Suppressor macrophage treated with lipopolysaccharide for 4 hours (primary cell): ENCODE measurements around the gene PIGV.
"Not testable (repeated sequence)": the region's sequence is repeated elsewhere in the genome, so short reads cannot be mapped to it uniquely, and the experiment has no call there.

Source experiments
- DNase-seq: peaks from one replicate; pipeline ENCODE4 v3.0.0-alpha.2; 2020

The PIGV gene

DNA sequence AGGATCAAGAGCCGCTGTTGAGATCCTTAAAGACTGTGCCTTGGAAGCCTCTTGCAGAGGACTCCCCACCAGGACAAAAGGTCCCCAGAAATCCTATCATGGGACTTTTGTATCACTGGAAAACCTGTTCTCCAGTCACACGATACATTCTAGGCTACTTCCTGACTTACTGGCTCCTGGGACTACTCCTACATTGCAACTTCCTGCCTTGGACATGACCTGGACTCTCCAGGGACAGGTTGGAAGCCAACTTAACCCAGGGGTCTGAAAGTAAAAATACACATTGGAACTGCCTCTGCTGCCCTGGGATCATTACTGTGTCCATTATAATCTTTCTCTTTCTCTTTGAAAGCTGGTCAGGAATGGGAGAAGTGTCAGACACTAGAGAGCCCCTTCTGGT is 9.9 kb downstream of the PIGV start:
- DNase-seq: no peak

DNA sequence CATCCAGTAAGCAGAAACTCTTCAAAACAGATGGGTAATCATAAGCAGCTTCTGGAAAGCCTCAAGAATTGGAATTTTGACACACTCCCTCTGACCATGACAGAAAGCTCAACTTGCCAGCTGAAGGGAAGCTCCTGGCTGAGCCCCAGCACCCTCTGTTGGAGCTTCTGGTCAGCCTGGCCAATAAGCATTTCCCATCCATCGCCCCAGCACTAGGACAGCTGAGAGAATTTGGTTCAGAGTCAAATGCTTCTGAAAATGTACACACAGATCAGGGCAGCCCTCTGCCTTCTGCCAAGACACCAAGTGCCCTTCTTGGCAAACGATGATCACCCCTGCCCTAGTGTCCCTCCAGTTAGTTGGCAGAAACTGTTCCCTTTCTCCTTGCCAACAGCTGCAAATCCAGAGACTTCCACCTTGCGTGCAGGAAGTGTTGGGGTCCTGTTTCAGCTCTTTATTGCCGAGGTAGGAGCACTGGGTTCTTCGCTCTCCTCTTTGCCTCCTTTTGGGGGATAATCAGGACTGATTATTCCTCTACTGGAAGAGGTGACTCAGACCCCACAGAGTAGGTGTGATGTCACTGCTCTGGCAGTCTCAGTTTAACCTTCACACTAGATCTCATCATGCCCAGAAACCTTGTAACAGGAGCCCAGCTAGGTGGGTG is 11.9 kb downstream of the PIGV start:
- no peak for DNase-seq

DNA sequence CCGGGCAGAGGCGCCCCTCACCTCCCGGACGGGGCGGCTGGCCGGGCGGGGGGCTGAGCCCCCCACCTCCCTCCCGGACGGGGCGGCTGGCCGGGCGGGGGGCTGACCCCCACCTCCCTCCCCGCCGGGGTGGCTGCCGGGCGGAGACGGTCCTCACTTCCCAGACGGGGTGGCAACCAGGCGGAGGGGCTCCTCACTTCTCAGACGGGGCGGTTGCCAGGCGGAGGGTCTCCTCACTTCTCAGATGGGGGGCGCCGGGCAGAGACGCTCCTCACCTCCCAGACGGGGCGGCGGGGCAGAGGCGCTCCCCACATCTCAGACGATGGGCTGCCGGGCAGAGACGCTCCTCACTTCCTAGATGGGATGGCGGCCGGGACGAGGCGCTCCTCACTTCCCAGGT is 16.2 kb downstream of the PIGV start:
- DNase-seq: not testable (repeated sequence)

DNA sequence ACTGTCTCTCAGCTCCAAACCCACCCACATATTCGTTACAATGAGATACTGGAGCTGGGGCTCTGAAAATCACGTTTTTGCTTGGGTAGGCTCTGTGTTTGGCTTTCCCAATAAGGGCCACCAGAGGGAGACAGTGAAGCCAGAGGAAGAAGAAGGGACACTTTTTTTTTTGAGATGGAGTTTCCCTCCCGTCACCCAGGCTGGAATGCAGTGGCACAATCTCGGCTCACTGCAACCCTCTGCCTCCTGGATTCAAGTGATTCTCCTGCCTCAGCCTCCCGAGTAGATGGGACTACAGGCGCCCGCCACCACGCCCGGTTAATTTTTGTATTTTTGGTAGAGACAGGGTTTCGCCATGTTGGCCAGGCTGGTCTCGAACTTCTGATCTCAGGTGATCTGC is 22.4 kb downstream of the PIGV start:
- DNase-seq: peak; percentile 89

DNA sequence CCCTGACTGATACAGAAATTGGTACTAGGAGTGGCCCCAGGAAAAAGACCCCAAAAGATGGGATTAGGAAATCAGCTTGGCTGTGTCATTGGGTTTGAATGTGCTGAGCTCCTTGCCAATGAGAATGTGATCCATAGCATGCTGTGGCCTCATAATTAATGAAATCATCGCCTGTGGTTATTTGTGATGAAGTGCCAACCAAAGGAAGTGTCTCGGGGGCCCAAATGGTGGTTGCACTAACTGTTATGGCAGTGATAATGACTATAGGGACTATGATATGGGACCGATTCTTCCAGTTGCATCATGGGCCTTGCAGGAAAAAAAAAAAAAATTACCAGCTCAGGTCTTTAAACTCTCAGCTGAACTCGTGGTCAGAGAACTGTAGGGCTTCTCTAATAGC is 23.3 kb downstream of the PIGV start:
- DNase-seq: no peak

DNA sequence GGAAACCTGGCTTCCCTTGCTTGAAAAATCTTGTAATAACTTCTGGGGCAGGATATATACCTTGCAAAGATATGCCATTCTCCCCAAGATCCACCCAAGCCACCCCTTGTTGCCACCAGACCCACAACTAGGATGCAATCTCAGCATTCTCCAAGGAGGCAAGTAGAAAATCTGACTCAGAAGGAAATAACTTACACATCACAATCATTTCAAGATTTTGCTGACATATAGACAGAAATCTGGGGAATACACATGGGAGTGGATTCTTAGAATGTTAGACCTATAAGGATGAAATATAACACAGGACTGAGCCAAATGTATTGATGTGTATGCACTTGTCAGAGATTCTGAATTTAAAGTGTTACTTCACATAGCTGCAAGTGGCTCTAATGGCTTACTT is 24.0 kb downstream of the PIGV start:
- peak; percentile 19 for DNase-seq

DNA sequence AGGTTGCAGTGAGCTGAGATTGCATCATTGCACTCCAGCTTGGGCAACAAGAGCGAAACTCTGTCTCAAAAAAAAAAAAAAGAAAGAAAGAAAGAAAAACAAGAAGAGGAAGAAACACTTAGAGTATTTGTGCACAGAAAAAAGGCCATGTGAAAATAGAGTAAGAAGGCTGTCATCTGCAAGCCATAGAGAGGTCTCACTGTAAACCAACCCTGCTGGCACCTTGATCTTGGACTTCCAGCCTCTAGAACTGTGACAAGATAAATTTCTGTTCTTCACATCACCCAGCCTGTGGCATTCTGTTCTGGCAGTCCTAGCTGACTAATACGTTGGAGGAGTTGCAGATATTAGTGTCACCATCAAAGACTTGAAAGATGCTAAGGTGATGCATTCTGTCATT is 26.6 kb downstream of the PIGV start:
- DNase-seq: no peak

DNA sequence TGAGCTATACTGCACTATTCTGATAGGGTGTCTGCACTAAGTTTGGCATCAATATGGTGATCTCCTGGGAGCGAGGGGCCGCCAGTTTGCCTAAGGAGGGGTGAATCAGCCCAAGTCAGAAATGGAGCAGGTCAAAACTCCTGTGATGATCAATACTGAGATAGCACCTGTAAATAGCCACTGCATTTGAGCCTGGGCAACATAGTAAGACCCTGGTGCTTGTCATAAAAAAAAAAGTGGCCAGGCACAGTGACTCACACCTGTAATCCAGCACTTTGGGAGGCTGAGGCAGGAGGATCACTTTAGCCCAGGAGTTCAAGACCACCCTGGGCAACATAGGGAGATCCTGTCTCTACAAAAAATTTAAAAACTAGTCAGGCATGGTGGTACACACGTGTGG is 27.1 kb downstream of the PIGV start:
- DNase-seq: no peak

DNA sequence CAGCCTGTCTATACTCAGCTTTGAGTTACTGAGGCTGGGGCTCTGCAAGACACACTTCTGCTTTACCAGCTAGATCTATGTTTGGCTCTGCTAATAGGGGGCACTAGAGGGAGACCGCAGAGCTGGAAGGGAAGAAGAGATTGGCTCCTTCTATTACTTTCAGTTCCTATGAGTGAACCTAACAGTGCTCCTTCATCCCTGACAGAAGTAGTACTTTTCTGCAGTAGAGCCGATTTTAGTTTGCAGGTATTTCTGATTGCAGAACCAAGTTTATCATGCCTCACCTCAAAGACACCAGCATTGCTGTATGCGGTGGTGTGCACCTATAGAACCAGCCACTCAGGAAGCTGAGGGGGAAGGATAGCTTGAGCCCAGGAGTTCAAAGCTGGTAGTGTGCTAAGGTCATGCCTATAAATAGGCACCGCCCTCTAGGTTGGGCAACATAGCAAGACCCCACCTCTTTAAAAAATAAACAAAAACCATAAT is 33.1 kb downstream of the PIGV start:
- peak; percentile 80 for DNase-seq

DNA sequence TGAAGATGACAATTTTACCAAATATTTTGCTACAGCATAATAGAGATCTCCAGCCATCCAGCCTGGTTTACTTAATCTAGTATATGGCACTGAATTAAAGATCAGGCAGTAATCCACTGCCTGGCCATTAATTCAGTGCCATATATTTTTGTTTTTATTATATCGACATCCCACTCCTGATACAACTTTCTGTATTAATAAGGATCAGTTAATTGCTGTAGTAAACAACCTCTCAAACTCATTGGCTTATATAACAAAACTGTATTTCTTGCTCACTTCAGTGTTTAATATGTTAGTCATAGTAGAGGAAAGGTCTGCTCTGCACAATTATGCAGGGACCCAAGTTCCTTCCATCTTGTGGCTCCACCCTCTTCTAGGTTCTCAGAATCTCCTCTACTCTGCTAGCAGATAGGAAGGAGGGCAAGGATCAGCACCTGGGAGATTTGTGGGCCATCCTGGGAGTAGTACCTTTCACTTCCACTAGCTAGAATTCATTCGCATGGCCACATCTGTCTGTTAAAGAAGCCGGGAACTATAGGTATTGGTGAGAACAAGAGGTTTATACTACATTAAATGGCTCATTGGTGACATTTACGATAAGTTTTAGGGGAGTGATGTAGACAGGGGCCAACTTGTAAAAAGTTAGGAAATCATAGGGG is 35.1 kb downstream of the PIGV start:
- no peak for DNase-seq

DNA sequence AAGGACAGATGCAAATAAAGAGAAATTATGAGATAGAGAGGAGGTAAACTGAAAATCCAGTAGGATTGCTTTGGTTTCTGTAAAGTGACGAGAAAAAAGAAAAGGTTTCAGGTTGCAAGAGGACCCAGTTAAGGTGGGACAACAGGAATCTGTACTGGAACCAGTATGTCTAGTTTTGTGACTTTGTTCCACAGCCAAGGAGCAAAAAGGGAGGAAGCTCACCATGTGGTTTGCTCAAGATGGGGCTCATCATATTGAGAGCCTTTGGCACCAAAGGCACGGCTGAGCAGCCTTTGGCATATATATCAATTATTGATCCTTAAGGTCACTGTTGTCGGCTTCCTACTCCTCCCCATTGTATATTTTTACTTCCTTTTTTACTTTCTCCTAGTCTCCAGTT is 37.0 kb downstream of the PIGV start:
- no peak for DNase-seq

DNA sequence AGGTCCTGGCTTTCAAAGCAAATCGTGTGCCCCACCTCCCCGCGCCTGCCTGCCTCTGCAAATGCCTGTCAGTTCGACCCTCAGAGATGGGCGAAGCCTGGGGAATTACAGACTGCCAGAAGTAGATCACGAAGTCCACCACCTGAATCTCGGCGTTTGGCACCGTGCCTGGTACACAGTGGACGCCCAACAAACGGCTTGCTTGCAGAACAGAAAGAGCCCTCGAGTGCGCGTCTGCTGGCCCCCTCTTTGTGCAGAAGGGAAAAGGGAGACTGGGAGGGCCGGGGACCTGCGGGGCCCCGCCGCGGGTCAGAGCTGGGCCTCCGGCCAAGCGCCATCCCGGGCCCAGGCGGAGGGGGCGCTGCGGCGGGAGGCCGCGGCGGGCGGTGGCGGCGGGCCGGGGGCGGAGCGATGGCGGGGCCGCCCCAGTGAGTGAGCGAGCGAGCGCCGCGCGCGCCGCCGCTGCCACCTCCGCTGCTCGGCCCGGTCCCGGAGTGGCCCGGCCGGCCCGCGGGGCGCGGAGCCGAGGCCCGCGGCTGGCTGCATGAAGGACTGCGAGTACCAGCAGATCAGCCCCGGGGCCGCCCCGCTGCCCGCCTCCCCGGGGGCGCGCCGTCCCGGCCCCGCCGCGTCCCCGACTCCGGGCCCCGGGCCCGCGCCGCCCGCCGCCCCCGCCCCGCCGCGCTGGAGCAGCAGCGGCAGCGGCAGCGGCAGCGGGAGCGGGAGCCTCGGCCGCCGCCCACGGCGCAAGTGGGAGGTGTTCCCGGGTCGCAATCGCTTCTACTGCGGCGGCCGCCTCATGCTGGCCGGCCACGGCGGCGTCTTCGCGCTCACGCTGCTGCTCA is 38.7 kb downstream of the PIGV start, which contains the start of gene ZDHHC18:
Gene ZDHHC18, plus strand, starts transcription at position 428 of the 845 bp plus-strand sequence. Its CDS starts 117 bp downstream, at position 545.
- peak; percentile 82 for DNase-seq

DNA sequence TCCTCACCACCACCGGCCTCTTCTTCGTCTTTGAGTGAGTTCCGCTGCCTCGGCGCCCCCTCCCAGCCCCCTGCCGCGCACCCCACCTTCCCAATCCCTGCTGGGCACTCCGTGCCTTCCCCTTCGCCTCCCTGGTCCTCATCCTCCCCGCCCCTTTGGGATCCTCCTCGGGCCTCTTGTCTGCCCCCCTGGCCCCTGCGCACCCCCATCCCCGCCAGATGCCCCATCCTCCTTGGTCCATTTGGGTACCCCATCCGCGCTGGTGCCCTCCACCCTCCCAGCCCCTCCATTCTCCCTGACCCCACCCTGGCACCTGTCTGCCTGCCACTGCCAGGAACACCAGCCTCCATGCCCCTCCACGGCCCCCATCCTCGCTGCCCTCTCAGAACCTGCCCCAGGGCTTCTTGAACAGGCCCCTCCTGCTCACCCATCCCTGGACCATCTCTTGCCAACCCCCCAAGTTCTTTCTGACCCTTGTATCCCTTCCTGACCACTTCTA is 39.4 kb downstream of the PIGV start:
- DNase-seq: no peak

DNA sequence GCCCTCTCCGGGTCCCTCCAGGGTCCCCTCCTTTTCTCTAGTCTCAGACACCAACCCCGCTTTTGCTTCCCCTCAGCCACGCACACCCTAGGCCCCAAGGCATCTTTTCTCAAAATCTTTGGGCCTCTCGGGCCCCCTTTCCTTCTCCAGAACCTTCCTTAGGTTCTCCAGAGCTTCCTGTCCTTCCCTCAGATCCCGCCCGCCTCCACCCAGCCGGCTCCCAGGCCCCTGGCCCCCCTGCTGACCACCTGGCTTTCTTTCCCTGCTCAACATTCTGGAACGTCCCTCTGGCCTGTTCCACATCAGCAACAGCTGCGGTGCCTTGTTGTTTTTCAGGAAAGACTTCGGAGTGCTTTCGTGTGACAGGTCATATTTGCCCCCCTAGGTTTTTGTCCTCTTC is 39.9 kb downstream of the PIGV start:
- no peak for DNase-seq

DNA sequence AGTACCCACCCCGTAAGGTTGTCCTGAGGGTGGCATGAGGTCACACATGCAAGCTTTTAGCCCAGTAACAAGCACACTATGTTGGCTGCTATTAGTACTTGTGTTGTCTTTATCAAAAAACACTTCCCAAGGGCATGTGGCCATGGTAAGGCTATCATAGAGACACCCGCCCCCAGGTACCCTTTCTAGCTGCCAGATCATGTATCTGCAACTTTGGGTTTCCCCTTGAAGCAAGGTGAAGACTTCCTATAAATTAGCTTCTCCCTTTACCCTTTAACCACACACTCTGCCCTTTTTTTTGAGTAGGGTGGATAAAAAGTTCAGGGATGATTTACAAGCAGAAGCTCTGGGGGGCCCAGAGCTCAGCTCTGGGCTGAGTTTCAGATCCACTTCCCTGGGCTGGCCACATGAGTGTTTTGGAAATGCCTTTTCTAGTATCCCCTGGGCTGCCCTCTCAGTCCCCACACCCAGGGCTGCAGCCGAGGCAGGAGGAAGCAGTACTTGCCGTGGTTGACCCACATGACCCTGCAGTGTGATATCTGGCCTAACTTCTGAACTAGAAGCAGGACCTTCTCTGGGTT is 40.8 kb downstream of the PIGV start:
- DNase-seq: peak; percentile 88

DNA sequence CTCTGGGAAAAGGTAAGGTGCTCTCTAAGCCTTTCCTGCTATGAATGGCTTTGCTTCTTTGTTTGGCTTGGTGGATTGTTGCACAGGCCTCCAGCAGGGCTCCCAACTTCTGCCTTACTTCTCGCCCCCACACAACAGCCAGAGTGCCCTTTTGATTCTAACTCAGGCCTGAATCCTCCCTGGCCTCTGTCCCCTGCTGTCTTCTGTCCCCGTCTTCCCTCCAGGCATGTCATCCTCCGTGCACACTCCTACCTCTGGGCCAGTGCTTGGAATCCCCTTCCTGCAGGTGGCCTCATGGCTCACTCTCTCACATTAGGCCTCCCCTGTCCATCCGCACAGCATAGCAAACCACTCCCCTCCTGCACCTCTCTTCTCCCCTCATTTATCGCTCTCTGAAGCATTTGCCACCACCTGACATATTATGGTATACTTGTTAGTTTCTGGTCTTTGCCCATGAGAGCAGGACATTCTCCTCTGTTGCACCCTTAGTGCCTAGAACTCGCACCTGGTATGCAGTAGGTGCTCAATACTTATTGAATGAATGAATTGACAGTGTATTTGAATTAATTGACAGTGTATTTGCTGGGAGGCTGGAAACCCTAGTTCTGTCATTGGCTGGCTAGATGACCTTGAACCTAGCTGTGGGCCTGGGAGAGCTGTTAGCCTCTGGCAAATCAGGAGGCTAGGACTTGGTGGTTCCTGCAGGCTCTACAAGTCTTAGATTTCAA is 41.6 kb downstream of the PIGV start:
- no peak for DNase-seq

DNA sequence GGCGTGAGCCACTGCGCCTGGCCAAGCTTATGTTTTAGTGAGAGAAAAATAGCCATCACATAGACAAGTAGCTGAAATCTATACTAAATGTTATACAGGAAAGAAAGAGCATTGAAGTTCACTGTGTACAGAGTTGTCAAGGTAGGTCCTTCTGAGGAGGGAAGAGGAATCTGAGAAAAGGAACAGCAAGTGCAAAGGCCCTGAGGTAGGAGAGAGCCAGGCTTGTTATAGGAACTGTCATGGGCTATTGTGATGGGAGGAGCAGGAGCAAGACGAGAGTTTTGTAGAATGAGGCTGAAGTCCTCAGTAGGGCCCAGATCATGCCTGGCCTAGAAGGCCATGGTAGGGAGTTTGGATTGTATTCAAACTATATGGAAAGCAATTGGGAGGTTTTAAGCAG is 43.3 kb downstream of the PIGV start:
- DNase-seq: no peak

DNA sequence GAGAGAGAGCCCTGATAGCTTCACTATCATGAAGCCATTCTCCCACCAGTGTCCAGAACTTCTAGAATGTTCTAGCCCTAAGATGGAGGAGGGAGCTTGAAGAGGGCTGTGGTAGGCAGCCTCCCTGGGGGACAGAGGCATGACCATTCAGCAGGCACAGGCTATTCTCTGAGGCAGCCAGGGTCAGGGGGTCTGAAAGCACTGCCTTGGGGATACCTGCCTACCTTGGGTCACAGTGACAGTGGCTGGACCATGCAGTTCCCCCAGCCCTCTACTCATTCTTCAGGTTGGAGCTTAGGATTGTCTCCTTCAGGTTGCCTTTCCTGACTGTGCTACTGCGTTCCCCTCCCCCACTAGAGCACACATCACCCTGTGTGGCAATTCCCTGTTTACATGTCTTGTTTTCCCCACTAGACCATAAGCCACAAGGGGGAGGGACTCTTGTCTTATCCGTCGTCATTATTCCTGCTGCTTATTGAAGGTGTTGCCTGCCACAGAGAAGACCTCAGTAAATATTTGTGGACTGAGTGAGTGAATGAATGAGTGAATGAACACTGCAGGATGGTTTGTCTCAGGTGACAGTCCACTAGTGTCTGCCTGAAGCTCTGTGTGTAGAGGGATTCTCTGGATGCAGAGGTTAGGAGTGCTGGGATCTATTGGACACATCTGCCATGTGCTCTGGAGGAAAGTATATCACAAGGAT is 43.9 kb downstream of the PIGV start:
- peak; percentile 46 for DNase-seq

DNA sequence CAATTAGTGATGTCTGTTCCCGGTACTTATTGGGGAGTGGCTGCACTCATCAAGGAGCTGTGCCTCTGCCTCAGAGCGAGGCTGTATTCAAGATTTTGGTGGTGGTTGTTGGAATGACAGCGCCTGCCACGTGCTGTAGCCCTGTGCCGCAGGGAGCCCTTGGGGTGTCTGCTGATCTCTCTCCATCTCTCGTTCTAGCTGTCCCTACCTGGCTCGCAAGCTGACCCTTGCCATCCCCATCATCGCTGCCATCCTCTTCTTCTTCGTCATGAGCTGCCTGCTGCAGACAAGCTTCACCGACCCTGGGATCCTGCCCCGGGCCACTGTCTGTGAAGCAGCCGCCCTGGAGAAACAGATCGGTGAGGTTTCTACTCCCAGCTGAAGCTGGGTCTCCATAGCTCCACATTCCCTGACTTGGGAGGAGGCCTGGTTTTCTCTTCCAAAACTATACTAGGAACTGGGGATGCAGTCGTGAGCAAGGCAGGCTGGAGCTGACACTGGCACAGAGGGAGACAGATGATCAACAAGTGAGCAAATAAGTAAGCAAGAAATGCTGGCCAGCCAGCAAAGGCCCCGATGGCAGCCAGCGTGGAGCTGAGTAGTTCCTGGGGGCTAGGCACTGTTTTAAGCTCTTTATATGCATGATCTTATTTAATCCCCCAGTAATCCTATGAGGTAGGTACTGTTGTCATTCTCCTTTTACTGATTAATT is 44.7 kb downstream of the PIGV start:
- DNase-seq: no peak

DNA sequence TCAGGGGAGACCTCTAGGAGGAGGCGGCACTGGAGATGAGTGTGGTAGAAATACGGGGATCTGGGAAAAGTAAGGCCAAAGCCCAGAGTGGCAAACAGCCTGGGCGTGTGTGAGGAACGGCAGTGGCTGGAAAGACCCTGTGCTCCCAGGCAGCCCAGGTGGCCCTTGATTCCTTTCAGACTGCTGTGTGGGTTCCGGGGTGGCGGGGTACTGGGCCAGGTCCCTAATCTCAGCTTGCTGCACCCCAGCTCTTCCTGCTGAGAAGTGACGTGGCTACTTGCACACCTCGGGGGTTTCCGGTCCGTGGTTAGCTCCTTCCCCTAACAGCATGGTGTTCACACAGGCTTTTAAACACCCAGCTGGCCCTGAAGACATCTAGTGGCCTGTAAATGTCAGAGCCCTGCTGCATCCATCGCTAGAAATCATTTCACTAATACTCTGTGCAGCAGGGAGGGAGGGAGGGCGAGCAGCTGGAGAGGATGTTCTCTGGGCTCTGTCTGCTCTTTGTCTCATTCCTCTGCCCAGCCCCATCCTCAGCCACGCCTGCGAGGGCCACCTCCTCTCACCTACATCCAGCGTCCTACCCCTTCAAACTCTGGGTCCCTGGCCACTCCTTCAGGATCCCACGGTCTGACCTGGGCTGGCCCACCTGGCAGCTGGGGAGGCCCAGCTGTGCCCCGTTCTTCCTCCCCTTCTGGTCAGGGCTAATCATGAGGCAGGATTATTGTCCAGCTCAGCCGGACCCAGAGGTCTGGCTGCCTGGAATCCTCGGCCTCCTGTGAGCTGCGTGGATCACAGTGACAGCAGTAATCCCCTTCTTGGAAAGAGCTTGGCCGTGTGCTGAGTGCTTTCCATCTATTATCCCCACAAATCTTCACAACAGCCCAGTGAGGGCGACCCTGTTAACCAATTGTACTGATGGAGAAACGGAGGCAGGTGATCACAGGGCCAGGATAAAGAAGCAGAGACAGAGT is 46.0 kb downstream of the PIGV start:
- peak; percentile 19 for DNase-seq
